Measurements from ENCODE around the gene RNF112.
"Not testable (repeated sequence)": the region's sequence is repeated elsewhere in the genome, so short reads cannot be mapped to it uniquely, and the experiment has no call there.

RNF112 gene

GRCh38 chr17:19414396-19415280 lies 3.6 kb downstream of the RNF112 start:
- DNase-seq (ENCODE audit: low read depth in 2 of 2): no peak

GRCh38 chr17:19415311-19415710 lies 4.3 kb downstream of the RNF112 start:
- DNase-seq (ENCODE audit: low read depth in 2 of 2): no peak

GRCh38 chr17:19415806-19416775 lies 5.1 kb downstream of the RNF112 start:
- DNase-seq (ENCODE audit: low read depth in 2 of 2): no peak

- no peak for DNase-seq (ENCODE audit: low read depth in 2 of 2)
These were observed 6.6 kb downstream of the RNF112 start for GRCh38 chr17:19417611-19418010.

GRCh38 chr17:19418251-19418992 lies 7.4 kb downstream of the RNF112 start:
- no peak for DNase-seq (ENCODE audit: low read depth in 2 of 2)

GRCh38 chr17:19421219-19421618 lies 10.2 kb downstream of the RNF112 start:
- no peak for DNase-seq (ENCODE audit: low read depth in 2 of 2)

GRCh38 chr17:19421926-19422325 lies 10.9 kb downstream of the RNF112 start:
- no peak for DNase-seq (ENCODE audit: low read depth in 2 of 2)

- DNase-seq (ENCODE audit: low read depth in 2 of 2): no peak
These were observed 14.2 kb downstream of the RNF112 start for GRCh38 chr17:19424934-19425868.

- no peak for DNase-seq (ENCODE audit: low read depth in 2 of 2)
These were observed 15.6 kb downstream of the RNF112 start for GRCh38 chr17:19426631-19427030.

- no peak for DNase-seq (ENCODE audit: low read depth in 2 of 2)
These were observed 20.7 kb downstream of the RNF112 start for GRCh38 chr17:19431691-19432090.

- no peak for DNase-seq (ENCODE audit: low read depth in 2 of 2)
These were observed 22.2 kb downstream of the RNF112 start for GRCh38 chr17:19433255-19433654.

GRCh38 chr17:19433727-19434340 lies 22.8 kb downstream of the RNF112 start:
- no peak for DNase-seq (ENCODE audit: low read depth in 2 of 2)

GRCh38 chr17:19440421-19440820 lies 29.4 kb downstream of the RNF112 start:
- DNase-seq (ENCODE audit: low read depth in 2 of 2): no peak

GRCh38 chr17:19441288-19441687 lies 30.3 kb downstream of the RNF112 start:
- DNase-seq (ENCODE audit: low read depth in 2 of 2): not testable (repeated sequence)

- DNase-seq (ENCODE audit: low read depth in 2 of 2): no peak
These were observed 31.7 kb downstream of the RNF112 start for GRCh38 chr17:19442731-19443130.

GRCh38 chr17:19443148-19443547 lies 32.1 kb downstream of the RNF112 start:
- no peak for DNase-seq (ENCODE audit: low read depth in 2 of 2)

- DNase-seq (ENCODE audit: low read depth in 2 of 2): no peak
These were observed 34.1 kb downstream of the RNF112 start for GRCh38 chr17:19445105-19445504.

GRCh38 chr17:19446577-19446976 lies 35.5 kb downstream of the RNF112 start:
- not testable (repeated sequence) for DNase-seq (ENCODE audit: low read depth in 2 of 2)

- peak; percentile 27 to 69 for DNase-seq (ENCODE audit: low read depth in 2 of 2)
These were observed 36.1 kb downstream of the RNF112 start for GRCh38 chr17:19447085-19447583.

Measured in activated CD4-positive, alpha-beta T cell treated with anti-CD3 and anti-CD28 coated beads for 24 hours (primary cell).